HG03097 (cell line): ENCODE data around the gene SMIM17.
"Not testable (repeated sequence)": the region's sequence is repeated elsewhere in the genome, so short reads cannot be mapped to it uniquely, and the experiment has no call there.

Experiments
- ATAC-seq: cut with Tn5 transposase; IDR thresholded peaks from one replicate; pipeline ENCODE4 v1.9.1; 2021; ENCODE audit not compliant: unreplicated experiment, low FRiP score

The SMIM17 gene

GRCh38 chr19:56654151-56654550 is 11.2 kb downstream of the SMIM17 start:
- ATAC-seq: no peak

GRCh38 chr19:56660381-56661107 is 17.6 kb downstream of the SMIM17 start:
- ATAC-seq: no peak

GRCh38 chr19:56661248-56661647 is 18.3 kb downstream of the SMIM17 start:
- ATAC-seq: no peak

GRCh38 chr19:56663931-56664500 is 21.1 kb downstream of the SMIM17 start:
- no peak for ATAC-seq

- no peak for ATAC-seq
These were observed 21.6 kb downstream of the SMIM17 start for GRCh38 chr19:56664511-56664910.

GRCh38 chr19:56667311-56667870 is 24.4 kb downstream of the SMIM17 start:
- ATAC-seq: no peak

GRCh38 chr19:56668676-56669075 is 25.7 kb downstream of the SMIM17 start:
- no peak for ATAC-seq

GRCh38 chr19:56670401-56670960 is 27.5 kb downstream of the SMIM17 start:
- ATAC-seq: no peak

GRCh38 chr19:56670961-56671612 is 28.1 kb downstream of the SMIM17 start:
- no peak for ATAC-seq

GRCh38 chr19:56671613-56671994 is 28.6 kb downstream of the SMIM17 start, which contains the start of gene ZNF835:
Gene ZNF835, minus strand, starts transcription at chr19:56671757. Its CDS starts 6,559 bp downstream, at chr19:56665198.
- no peak for ATAC-seq

GRCh38 chr19:56672610-56673009 is 29.7 kb downstream of the SMIM17 start:
- ATAC-seq: not testable (repeated sequence)

GRCh38 chr19:56678205-56678604 is 35.2 kb downstream of the SMIM17 start:
- ATAC-seq: no peak

GRCh38 chr19:56681702-56682101 is 38.7 kb downstream of the SMIM17 start:
- no peak for ATAC-seq

- ATAC-seq: no peak
These were observed 40.2 kb downstream of the SMIM17 start for GRCh38 chr19:56683116-56683515.

- ATAC-seq: no peak
These were observed 44.1 kb downstream of the SMIM17 start for GRCh38 chr19:56687031-56687430.

- ATAC-seq: no peak
These were observed 46.2 kb downstream of the SMIM17 start for GRCh38 chr19:56689198-56689597.

- ATAC-seq: no peak
These were observed 47.7 kb downstream of the SMIM17 start for GRCh38 chr19:56690670-56691069.

GRCh38 chr19:56692206-56692895 is 49.4 kb downstream of the SMIM17 start:
- ATAC-seq: no peak

GRCh38 chr19:56699552-56699951 is 56.6 kb downstream of the SMIM17 start:
- no peak for ATAC-seq

- ATAC-seq: no peak
These were observed 58.9 kb downstream of the SMIM17 start for GRCh38 chr19:56701895-56702294.

- ATAC-seq: no peak
These were observed 63.0 kb downstream of the SMIM17 start for GRCh38 chr19:56705939-56706338.
